Dendritic cell treated with granulocyte-macrophage colony-stimulating factor and Interleukin-4, amounts not matched to agents 40 ng/mL and 50 ng/mL, for 4 days (primary cell): ENCODE data around the gene NOL7.
A peak's percentile ranks its signal among the peaks of the same experiment; 100 is the strongest.

Experiments used
- H3K27ac Mint-ChIP-seq: one replicate; pipeline ENCODE4 v1.8.0; 2022; ENCODE audit warnings: mild to moderate bottlenecking, mixed read lengths
- H3K27me3 Mint-ChIP-seq: one replicate; pipeline ENCODE4 v1.8.0; 2022; ENCODE audit warnings: mild to moderate bottlenecking, mixed read lengths
- H3K36me3 Mint-ChIP-seq: one replicate; pipeline ENCODE4 v1.8.0; 2022; ENCODE audit warnings: low read depth, mixed read lengths
- H3K4me1 Mint-ChIP-seq: one replicate; pipeline ENCODE4 v1.8.0; 2022; ENCODE audit warnings: low read depth, mixed read lengths
- H3K4me3 Mint-ChIP-seq: one replicate; pipeline ENCODE4 v1.8.0; 2022; ENCODE audit warnings: mild to moderate bottlenecking, moderate library complexity, mixed read lengths
- H3K9me3 Mint-ChIP-seq: one replicate; pipeline ENCODE4 v1.8.0; 2022; ENCODE audit warnings: mixed read lengths
- intact Hi-C: fragments of 100-400 bp; cut with micrococcal nuclease; formaldehyde crosslinking; loops from one replicate; pipeline ENCODE4 v1.15.0; 2022

Gene NOL7

DNA sequence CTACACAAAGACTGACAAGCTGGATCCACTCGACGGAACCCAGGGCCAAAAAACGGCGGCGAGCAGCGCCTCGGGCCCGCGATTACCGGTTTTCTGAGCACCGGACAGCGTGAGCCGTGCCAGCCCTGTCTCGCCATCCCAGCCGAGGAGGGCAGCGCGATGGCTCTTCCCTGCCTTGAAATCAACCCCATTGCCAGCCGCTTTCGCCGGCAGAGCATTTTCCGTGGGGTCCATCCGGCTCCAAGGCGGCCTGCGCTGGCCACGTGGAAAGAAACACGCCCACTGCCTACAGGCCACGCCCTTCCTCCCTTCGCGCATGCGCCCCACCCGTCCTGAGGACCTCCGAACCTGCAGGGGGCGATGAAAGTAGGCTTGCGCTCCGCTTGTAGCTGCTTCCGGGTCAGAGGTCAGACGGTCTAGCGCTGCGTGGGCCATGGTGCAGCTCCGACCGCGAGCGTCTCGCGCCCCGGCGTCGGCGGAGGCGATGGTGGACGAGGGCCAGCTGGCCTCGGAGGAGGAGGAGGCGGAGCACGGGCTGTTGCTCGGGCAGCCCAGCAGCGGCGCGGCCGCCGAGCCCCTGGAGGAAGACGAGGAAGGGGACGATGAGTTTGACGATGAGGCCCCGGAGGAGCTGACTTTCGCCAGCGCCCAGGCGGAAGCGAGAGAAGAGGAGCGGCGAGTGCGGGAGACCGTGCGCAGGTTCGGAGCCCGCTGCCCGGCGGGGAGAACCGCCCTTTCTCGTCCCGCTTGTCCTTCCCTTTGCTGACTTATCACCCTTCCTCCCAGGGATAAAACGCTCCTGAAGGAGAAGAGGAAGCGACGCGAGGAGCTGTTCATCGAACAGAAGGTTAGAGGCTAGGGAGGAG lies at the start of gene NOL7:
Gene NOL7, plus strand, starts transcription at position 410 of the 866 bp plus-strand sequence. Its CDS starts 24 bp downstream, at position 434.
- intact Hi-C loops: loop anchor here (2.0 to 5.0 kb wide), 2 partner anchors 40 to 283 kb away; partner anchors contain the start of gene SIRT5
- Mint-ChIP-seq H3K4me1 (peaks cover 41% of the 10 kb centered on the region), H3K36me3 (peaks cover 50% of the 10 kb centered on the region), H3K27me3 (no peaks in the 10 kb centered on the region), H3K27ac (peak within 1 kb of the TSS; percentile 97), H3K9me3 (no peaks in the 10 kb centered on the region), H3K4me3 (peak within 1 kb of the TSS; percentile 96)

DNA sequence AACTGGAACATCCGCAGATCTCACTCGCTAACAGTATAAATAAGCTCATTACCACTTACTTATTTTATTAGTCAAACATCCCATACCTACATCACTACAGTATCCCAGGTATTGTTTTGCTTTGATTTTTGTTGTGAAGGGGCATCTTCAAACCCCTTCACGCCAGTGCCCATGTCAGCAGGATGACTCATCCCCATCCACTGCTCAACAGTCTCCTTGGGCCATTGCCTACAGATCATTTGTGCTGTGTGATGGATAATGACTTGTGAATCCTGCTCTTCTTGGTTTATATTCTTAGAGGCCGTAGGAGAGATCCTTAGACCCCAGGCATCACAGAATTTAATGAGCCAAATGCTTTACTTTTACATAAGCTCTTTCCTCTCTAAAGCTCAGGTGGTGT lies 49.2 kb upstream of the NOL7 start:
- Mint-ChIP-seq H3K9me3 (no peaks in the 10 kb centered on the region), H3K4me1 (peaks cover 17% of the 10 kb centered on the region), H3K27ac (no peak overlapping the region), H3K4me3 (no peak overlapping the region), H3K27me3 (peaks cover 10% of the 10 kb centered on the region), H3K36me3 (no peaks in the 10 kb centered on the region)
- intact Hi-C loops: no loop called here

DNA sequence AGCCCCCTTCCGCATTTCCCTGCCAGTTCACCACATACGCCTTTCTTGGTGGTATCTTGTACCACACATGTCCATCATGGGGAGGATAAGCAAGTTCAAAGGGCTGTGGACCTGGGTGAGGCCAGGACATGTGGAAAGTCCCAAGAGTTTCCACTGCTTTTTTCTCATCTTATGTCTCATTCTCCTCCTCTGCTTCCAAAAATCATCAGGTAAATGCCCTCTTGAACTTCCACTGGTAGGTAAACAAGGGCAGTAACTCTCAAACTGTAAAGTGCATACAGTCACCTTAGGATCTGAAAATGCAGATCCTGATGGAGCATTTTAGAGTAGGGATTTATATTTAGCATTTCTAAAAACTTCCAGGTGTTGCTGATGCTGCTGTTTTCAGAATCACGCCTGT lies 48.6 kb upstream of the NOL7 start:
- no peaks in the 10 kb centered on the region for H3K36me3 Mint-ChIP-seq
- intact Hi-C loops: no loop called here
- no peaks in the 10 kb centered on the region for H3K9me3 Mint-ChIP-seq
- H3K27me3 Mint-ChIP-seq: peaks cover 10% of the 10 kb centered on the region
- H3K27ac Mint-ChIP-seq: no peak overlapping the region
- H3K4me1 Mint-ChIP-seq: peaks cover 12% of the 10 kb centered on the region
- no peak overlapping the region for H3K4me3 Mint-ChIP-seq

DNA sequence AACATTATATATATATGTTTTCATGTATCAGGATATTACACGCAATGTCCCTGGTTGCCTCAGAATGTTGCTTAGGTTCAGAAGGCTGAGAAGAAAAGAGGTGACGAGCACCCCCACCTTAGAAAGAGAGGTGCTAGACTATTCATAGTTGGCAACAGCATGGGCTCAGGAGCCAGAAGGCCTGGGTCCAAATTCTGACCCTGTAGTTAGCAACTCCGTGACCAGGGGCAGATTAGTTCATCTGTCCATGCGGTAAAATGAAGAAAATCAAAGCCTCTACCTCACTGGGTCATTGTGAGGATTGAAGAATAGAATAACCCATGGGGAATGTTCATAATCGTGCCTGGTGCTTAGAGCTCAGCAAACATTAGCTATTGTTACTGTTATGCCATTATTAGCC lies 46.2 kb upstream of the NOL7 start:
- H3K27ac Mint-ChIP-seq: no peak overlapping the region
- H3K4me3 Mint-ChIP-seq: no peak overlapping the region
- no peaks in the 10 kb centered on the region for H3K9me3 Mint-ChIP-seq
- H3K36me3 Mint-ChIP-seq: peaks cover 10% of the 10 kb centered on the region
- H3K4me1 Mint-ChIP-seq: peaks cover 18% of the 10 kb centered on the region
- intact Hi-C loops: no loop called here
- peaks cover 10% of the 10 kb centered on the region for H3K27me3 Mint-ChIP-seq

DNA sequence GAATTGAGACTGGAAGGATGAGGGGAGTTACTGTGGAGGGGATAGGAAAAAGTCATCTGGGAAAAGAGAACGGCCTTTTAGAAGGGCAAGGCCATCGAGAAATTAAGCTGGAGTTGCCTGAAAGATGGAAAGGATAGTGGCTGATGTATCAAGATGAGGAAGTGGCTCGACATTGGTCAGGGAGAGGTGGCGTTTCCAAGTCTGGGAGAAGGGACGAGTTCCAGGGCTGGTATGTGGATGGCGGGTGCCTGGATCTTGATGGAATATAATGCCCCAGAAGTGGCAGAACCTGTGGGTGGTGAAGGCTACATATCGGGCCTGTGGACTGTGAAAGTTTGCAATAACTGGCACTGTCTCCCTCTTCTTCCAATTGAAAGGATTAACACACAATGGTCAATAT lies 42.9 kb upstream of the NOL7 start:
- peaks cover 10% of the 10 kb centered on the region for H3K27me3 Mint-ChIP-seq
- no peak overlapping the region for H3K4me3 Mint-ChIP-seq
- H3K4me1 Mint-ChIP-seq: peaks cover 37% of the 10 kb centered on the region
- intact Hi-C loops: loop anchor here (10.0 kb wide), 2 partner anchors 87 to 377 kb away; partner anchors contain the start of gene GFOD1
- H3K9me3 Mint-ChIP-seq: no peaks in the 10 kb centered on the region
- H3K36me3 Mint-ChIP-seq: peaks cover 21% of the 10 kb centered on the region
- H3K27ac Mint-ChIP-seq: no peak overlapping the region

DNA sequence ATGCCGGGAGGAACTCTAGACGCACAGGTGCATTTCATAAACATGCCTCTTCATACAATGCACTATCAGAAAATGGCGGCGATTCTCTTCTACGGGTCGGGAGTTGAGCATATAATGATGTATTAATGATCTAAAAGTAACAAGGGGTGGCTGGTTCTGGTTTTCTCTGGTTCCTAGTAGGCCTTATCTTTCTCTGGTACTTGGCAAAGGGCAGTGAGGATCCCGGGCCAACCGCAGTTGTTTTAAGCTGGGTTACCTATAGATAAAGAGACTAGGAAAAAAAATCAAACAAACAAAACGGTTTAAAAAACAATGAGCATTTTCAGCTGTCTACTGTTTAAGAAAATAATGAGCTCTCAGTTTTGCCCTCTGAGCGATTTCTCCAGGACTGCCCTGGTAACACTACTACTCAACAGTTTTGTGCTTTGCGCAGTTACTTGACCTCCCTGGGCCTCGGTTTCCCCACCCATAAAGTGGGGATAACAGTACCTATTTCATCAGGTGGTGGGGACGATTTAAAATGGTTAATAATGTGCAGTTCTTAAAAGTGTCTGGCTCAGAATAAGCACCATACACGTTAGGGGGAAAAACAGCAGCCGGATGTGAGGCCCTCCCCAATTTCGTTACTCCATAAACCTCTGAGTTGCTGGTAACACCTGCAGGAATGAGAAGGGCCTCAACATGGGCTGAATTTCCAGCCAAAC lies 42.0 kb upstream of the NOL7 start:
- H3K4me3 Mint-ChIP-seq: peak overlapping the region; percentile 87
- peaks cover 21% of the 10 kb centered on the region for H3K36me3 Mint-ChIP-seq
- peaks cover 37% of the 10 kb centered on the region for H3K4me1 Mint-ChIP-seq
- peak overlapping the region; percentile 92 for H3K27ac Mint-ChIP-seq
- peaks cover 10% of the 10 kb centered on the region for H3K27me3 Mint-ChIP-seq
- H3K9me3 Mint-ChIP-seq: no peaks in the 10 kb centered on the region
- intact Hi-C loops: loop anchor here (10.0 kb wide), 2 partner anchors 88 to 378 kb away; partner anchors contain the start of gene GFOD1

DNA sequence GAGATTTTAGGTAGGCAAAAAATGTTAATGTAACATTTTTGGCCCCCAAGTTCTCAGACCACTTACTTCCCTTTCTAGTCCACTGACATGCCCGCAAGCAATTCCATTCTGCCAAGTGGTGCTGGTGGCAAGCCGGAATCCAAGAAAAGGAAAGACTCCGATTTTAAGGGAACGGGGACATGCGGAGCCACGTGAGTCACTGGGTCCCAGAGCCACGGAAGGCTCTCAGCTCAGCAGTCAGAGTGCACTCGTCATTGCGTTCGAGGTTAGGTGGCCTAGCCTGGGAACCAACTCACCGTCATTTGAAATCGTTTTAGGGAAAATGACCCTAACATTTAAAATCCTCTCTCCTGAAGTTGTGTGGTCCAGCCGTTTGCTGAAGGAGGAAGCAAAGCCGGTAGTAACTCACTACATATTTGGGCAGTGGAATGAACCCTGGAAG lies 41.4 kb upstream of the NOL7 start:
- H3K4me3 Mint-ChIP-seq: peak overlapping the region; percentile 87
- peaks cover 37% of the 10 kb centered on the region for H3K4me1 Mint-ChIP-seq
- peaks cover 8% of the 10 kb centered on the region for H3K27me3 Mint-ChIP-seq
- peaks cover 21% of the 10 kb centered on the region for H3K36me3 Mint-ChIP-seq
- H3K27ac Mint-ChIP-seq: peak overlapping the region; percentile 92
- intact Hi-C loops: loop anchor here (2.0 to 10.0 kb wide), 4 partner anchors 41 to 379 kb away; partner anchors contain the start of genes GFOD1 and NOL7
- no peaks in the 10 kb centered on the region for H3K9me3 Mint-ChIP-seq

DNA sequence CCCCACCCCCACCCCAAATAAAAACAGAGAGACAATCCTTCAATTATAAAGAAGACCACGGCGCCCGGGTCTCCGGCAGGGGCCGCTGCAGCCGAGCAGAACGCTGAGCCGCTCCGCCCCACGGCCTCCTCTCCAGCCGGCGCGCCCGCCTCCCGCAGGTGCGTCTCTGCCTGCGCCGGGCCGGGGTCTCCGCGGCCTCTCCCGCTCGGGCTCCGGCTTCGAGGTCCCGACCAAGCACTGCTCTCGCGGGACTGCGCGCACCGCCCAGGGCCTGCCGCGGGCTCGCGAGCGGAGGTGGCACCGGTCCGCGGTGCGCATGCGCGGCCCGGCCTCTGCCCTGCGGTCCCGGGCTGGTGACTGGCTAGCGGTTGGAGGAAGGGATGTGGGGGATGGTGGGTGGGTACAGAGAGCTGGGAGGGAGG lies 41.0 kb upstream of the NOL7 start:
- intact Hi-C loops: loop anchor here (2.0 to 10.0 kb wide), 4 partner anchors 41 to 379 kb away; partner anchors contain the start of genes GFOD1 and NOL7
- H3K4me3 Mint-ChIP-seq: peak overlapping the region; percentile 87
- peak overlapping the region; percentile 92 for H3K27ac Mint-ChIP-seq
- peaks cover 37% of the 10 kb centered on the region for H3K4me1 Mint-ChIP-seq
- peaks cover 21% of the 10 kb centered on the region for H3K36me3 Mint-ChIP-seq
- H3K9me3 Mint-ChIP-seq: no peaks in the 10 kb centered on the region
- peaks cover 8% of the 10 kb centered on the region for H3K27me3 Mint-ChIP-seq

DNA sequence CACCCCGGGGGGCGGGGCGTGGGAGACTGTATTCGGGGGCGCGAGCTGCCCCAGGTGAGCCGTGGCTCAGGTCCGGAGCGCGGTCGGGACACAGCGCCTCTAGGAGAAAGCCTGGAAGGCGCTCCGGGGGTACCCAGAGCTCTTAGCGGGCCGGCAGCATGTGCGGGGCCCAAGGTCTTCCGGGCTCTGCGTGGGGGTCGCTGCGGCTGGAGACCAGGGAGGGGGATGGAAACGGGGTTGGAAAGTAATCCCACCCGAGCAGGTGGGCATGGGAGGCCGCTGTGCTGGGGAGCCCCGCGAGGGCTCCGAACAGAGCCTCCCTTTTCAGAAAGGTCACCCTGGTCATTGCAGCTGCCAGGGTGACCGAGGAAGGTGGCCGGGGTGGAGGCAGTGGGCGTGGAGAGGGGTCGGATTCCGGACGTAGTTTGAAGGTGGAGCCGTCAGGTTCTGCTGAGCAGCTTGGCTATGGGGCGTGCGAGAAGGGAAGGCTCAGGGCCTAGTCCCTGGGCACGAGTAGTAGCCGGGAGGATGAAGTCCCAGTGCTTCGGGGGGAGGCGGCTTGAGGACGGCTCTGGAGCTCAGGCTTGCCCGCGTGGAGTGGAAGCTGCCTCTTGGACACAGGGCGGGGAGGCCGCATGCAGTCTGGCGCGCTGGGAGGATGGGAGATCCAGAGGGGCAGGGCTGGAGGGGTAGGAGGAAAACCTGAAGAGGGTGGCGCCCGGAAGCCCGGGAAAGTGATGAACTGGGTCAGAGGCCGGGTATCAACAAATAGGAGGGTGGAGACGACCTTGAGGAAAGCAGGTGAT lies 40.4 kb upstream of the NOL7 start, which contains the start of gene SIRT5:
Gene SIRT5, plus strand, starts transcription at position 31 of the 806 bp plus-strand sequence. CDS start 9,510 bp downstream, outside the sequence.
- Mint-ChIP-seq H3K4me1 (peaks cover 37% of the 10 kb centered on the region), H3K9me3 (no peaks in the 10 kb centered on the region), H3K27me3 (peaks cover 8% of the 10 kb centered on the region), H3K27ac (peak within 1 kb of the TSS; percentile 92), H3K4me3 (peak within 1 kb of the TSS; percentile 87), H3K36me3 (peaks cover 21% of the 10 kb centered on the region)
- intact Hi-C loops: loop anchor here (2.0 to 10.0 kb wide), 5 partner anchors 40 to 380 kb away; partner anchors contain the start of genes GFOD1 and NOL7

DNA sequence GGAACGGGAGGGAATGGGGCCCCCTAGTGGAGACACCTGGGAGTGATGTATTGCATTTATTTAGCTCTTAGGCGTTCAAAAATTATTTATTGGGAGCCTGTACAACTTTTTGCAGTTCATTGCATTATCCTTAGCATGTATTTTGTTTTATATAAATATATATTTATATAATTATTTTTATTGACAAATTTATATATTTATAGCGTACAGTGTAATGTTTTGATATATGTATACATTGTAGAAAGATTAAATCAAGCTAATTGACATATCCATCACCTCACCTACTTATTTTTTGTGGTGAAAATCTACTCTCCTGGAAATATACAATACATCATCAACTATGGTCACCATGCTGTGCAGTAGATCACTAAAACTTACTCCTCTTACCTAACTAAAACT lies 39.8 kb upstream of the NOL7 start:
- peaks cover 22% of the 10 kb centered on the region for H3K36me3 Mint-ChIP-seq

DNA sequence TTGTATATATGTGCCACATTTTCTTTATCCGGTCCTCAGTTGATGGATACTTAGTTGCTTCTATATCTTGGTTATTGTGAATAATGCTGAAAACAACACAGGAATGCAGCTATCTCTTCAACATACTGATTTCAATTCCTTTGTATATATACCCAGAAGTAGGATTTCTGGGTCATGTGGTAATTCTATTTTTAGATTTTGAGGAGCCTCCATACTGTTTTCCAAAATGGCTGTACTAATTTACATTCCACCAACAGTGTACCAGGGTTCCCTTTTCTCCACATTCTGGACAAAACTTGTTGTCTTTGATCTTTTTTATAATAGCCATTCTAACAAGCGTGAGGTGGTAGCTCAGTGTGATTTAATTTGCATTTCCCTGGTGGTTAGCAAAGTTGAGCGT lies 39.1 kb upstream of the NOL7 start:
- intact Hi-C loops: loop anchor here (5.0 to 10.0 kb wide), 3 partner anchors 49 to 381 kb away; partner anchors contain the start of gene GFOD1
- peak overlapping the region; percentile 92 for H3K27ac Mint-ChIP-seq
- H3K36me3 Mint-ChIP-seq: peaks cover 27% of the 10 kb centered on the region

More for the DNA sequence above, 39.8 kb upstream of the NOL7 start:
- peak overlapping the region; percentile 87 for H3K4me3 Mint-ChIP-seq
- peaks cover 39% of the 10 kb centered on the region for H3K4me1 Mint-ChIP-seq
- peak overlapping the region; percentile 92 for H3K27ac Mint-ChIP-seq
- no peaks in the 10 kb centered on the region for H3K9me3 Mint-ChIP-seq
- peaks cover 5% of the 10 kb centered on the region for H3K27me3 Mint-ChIP-seq
- intact Hi-C loops: loop anchor here (2.0 to 10.0 kb wide), 5 partner anchors 39 to 381 kb away; partner anchors contain the start of genes GFOD1 and NOL7

DNA sequence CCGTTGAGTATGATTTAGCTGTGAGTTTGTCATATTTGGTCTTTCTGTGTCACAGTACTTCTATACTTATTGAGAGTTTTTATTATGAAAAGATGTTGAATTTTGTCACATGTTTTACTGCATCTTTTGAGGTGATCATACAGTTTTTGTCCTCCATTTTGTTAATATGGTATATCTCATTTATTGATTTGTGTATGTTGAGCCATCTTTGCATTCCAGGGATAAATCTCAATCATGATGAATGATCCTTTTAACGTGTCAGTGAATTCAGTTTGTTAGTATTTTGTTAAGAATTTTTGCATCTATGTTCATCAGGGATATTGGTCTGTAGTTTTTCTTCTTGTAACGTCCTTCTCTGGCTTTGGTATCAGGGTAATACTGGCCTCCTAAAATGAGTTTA lies 37.2 kb upstream of the NOL7 start:
- peaks cover 22% of the 10 kb centered on the region for H3K36me3 Mint-ChIP-seq
- no peak overlapping the region for H3K4me3 Mint-ChIP-seq
- H3K27me3 Mint-ChIP-seq: no peaks in the 10 kb centered on the region
- no peak overlapping the region for H3K27ac Mint-ChIP-seq
- H3K9me3 Mint-ChIP-seq: no peaks in the 10 kb centered on the region
- intact Hi-C loops: loop anchor here (5.0 to 10.0 kb wide), 3 partner anchors 51 to 383 kb away; partner anchors contain the start of gene GFOD1
- H3K4me1 Mint-ChIP-seq: peaks cover 40% of the 10 kb centered on the region

More for the DNA sequence above, 39.1 kb upstream of the NOL7 start:
- Mint-ChIP-seq H3K4me1 (peaks cover 43% of the 10 kb centered on the region), H3K27me3 (no peaks in the 10 kb centered on the region), H3K4me3 (no peak overlapping the region), H3K9me3 (no peaks in the 10 kb centered on the region)

DNA sequence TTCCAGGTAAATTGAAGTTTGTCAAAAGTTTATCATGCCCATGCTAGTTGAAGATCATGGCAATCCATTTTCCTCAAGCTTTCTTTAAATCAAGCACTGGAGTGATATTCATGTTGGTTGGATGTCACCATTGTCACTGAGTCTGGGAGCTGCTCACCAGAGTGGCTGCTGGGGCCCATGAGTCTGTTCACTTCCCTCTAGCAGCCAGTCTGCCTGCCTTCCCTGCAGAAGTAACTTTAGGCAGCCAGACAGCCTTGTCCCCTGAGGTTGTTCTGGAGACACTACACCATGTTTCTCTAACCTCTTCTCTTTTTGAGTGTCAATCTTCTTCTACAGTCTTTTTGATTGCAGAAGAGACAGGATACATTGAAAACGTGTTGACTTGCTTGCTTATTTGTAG lies 35.2 kb upstream of the NOL7 start:
- H3K27me3 Mint-ChIP-seq: no peaks in the 10 kb centered on the region
- intact Hi-C loops: loop anchor here (5.0 to 10.0 kb wide), 3 partner anchors 53 to 385 kb away; partner anchors contain the start of gene GFOD1
- no peak overlapping the region for H3K4me3 Mint-ChIP-seq
- H3K9me3 Mint-ChIP-seq: no peaks in the 10 kb centered on the region
- H3K36me3 Mint-ChIP-seq: peaks cover 27% of the 10 kb centered on the region
- peaks cover 27% of the 10 kb centered on the region for H3K4me1 Mint-ChIP-seq
- H3K27ac Mint-ChIP-seq: no peak overlapping the region
